PC-3 (cell line): ENCODE results near the gene CSMD2. TPM values are rescaled to one million over a fixed set of nuclear protein-coding genes. Genes with fewer than 3 reads are reported as not detected.

Experiments used
- ATAC-seq: fragments of 200-7000 bp; cut with Tn5 transposase; 2 replicates; pipeline ENCODE4 v1.9.1; 2020; ENCODE audit warnings: mild to moderate bottlenecking, moderate library complexity
- BruUV-seq: library from RNA; stranded (reverse); fragments of 400-500 nt; replicated peaks from 2 replicates; lab custom pipeline; 2021; lab: Mats Ljungman, UMichigan
- CTCF ChIA-PET: fragments of 300-600 bp; sonication (Branson Sonifier 250); formaldehyde crosslinking; loops from one replicate; lab custom pipeline; 2022; ENCODE audit warnings: antibody characterized with exemption; lab: Charles Lee
- POLR2A ChIA-PET: fragments of 300-600 bp; sonication (Branson Sonifier 250); formaldehyde crosslinking; loops from one replicate; lab custom pipeline; 2022; ENCODE audit warnings: antibody characterized with exemption; ENCODE audit not compliant: unreplicated experiment; lab: Charles Lee
- DNase-seq: peaks from one replicate; pipeline ENCODE4 v3.0.0-alpha.2; 2015
- H2AFZ ChIP-seq: fragments of 300-600 bp; sonication (generic); 2 replicates; pipeline ENCODE4 v1.6.0; 2016; ENCODE audit warnings: antibody characterized with exemption, low read length
- H3F3A ChIP-seq: fragments of 300-600 bp; sonication (generic); one replicate; pipeline ENCODE4 v1.6.0; 2017; ENCODE audit warnings: antibody characterized with exemption, low read length, control low read depth, mild to moderate bottlenecking; ENCODE audit not compliant: unreplicated experiment
- H3K27ac ChIP-seq: fragments of 300-600 bp; sonication (generic); 2 replicates; pipeline ENCODE4 v1.5.1; 2016; ENCODE audit warnings: mild to moderate bottlenecking, low read length
- H3K27me3 ChIP-seq: fragments of 300-600 bp; sonication (generic); 2 replicates; pipeline ENCODE4 v1.6.1; 2016; ENCODE audit warnings: low read length, mixed read lengths
- H3K36me3 ChIP-seq: fragments of 300-600 bp; sonication (generic); 2 replicates; pipeline ENCODE4 v1.6.1; 2016; ENCODE audit warnings: low read depth, mixed run types, low read length, mixed read lengths
- H3K4me1 ChIP-seq: fragments of 300-600 bp; sonication (generic); 2 replicates; pipeline ENCODE4 v1.5.1; 2016; ENCODE audit warnings: low read length; ENCODE audit not compliant: insufficient read depth
- H3K4me2 ChIP-seq: fragments of 300-600 bp; sonication (generic); 2 replicates; pipeline ENCODE4 v1.6.0; 2016; ENCODE audit warnings: low read length
- H3K4me3 ChIP-seq: fragments of 300-600 bp; sonication (generic); 2 replicates; pipeline ENCODE4 v1.5.1; 2016; ENCODE audit warnings: mild to moderate bottlenecking, low read length, mixed read lengths
- H3K79me2 ChIP-seq: fragments of 300-600 bp; sonication (generic); 2 replicates; pipeline ENCODE4 v1.6.1; 2017; ENCODE audit warnings: low read length, mixed read lengths
- H3K9ac ChIP-seq: fragments of 300-600 bp; sonication (generic); 2 replicates; pipeline ENCODE4 v1.6.0; 2016; ENCODE audit warnings: mild to moderate bottlenecking, low read length
- H3K9me2 ChIP-seq: fragments of 300-600 bp; sonication (generic); replicated peaks from 2 replicates; pipeline ENCODE4 v1.6.1; 2016; ENCODE audit warnings: mixed run types, low read length, mixed read lengths
- H3K9me3 ChIP-seq: fragments of 300-600 bp; sonication (generic); 2 replicates; pipeline ENCODE4 v1.6.1; 2016; ENCODE audit warnings: low read length, mixed read lengths
- H4K20me1 ChIP-seq: fragments of 300-600 bp; sonication (generic); 2 replicates; pipeline ENCODE4 v1.6.1; 2016; ENCODE audit warnings: low read length, mixed read lengths
- CTCF ChIP-seq: fragments of 300-600 bp; sonication (generic); conservative IDR thresholded peaks from 2 replicates; pipeline ENCODE4 v1.5.1; 2017; ENCODE audit warnings: antibody characterized with exemption, low read depth, mild to moderate bottlenecking, low read length
- EZH2 ChIP-seq: fragments of 300-600 bp; sonication (generic); IDR thresholded peaks from one replicate; pipeline ENCODE4 v1.6.1; 2017; ENCODE audit warnings: antibody characterized with exemption, mild to moderate bottlenecking, low read length; ENCODE audit not compliant: unreplicated experiment
- EZH2phosphoT487 ChIP-seq: fragments of 300-600 bp; sonication (generic); IDR thresholded peaks from 2 replicates; pipeline ENCODE4 v1.6.1; 2018; ENCODE audit warnings: mild to moderate bottlenecking, antibody characterized with exemption, low read length, borderline replicate concordance
- intact Hi-C: fragments of 100-400 bp; cut with micrococcal nuclease; formaldehyde crosslinking; loops from 2 replicates; pipeline ENCODE4 v1.9.0; 2023
- total RNA-seq: library from RNA; depleted of rRNA; stranded (reverse); fragments of >200 nt; gene quantifications from 2 replicates; pipeline ENCODE4 v1.2.3, GENCODE V29; 2014

The CSMD2 gene
- total RNA-seq, 1 experiment from 2014 or later: not detected

DNA sequence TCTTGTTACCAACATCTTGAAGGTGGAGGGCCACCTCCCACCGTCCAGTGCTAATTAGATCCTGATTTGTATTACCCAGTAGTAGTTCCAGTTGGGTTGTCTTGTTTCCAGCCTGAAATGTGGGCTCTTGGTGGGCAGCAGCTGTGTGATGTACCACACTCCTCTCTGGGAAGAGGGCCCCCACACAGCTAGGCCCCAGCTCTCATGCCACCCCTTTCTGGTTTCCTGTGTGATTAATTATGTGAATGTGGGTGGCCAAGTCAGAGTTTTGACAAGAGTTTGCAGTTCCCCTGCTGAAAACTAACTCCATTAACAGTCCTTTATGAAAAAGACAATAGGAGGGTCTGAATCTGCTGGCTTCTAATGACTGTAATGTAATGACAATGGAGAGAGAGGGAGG lies 297.3 kb downstream of the CSMD2 start:
- peaks cover 6% of the 10 kb centered on the region; the same call in 1 of the 2 replicates for H3K27me3 ChIP-seq
- CTCF ChIA-PET: no interaction called here
- H3K9me2 ChIP-seq: no peaks in the 10 kb centered on the region
- no peak overlapping the region for H2AFZ ChIP-seq
- ATAC-seq (no peak), DNase-seq (no peak)
- TF ChIP-seq EZH2 (no peak), CTCF (no peak), EZH2phosphoT487 (no peak)
- H3K79me2 ChIP-seq: no peaks in the 10 kb centered on the region
- no peaks in the 10 kb centered on the region for H4K20me1 ChIP-seq
- H3K4me2 ChIP-seq: no peak overlapping the region
- H3K27ac ChIP-seq: no peak overlapping the region
- H3K9ac ChIP-seq: no peak overlapping the region
- H3F3A ChIP-seq: no peaks in the 10 kb centered on the region
- H3K9me3 ChIP-seq: no peaks in the 10 kb centered on the region
- no peak overlapping the region for H3K4me3 ChIP-seq
- H3K4me1 ChIP-seq: no peaks in the 10 kb centered on the region
- H3K36me3 ChIP-seq: no peaks in the 10 kb centered on the region
- POLR2A ChIA-PET: no interaction called here
- no TSS peak for BruUV-seq
- intact Hi-C loops: no loop called here

- H3K79me2 ChIP-seq: no peaks in the 10 kb centered on the region
- peaks cover 6% of the 10 kb centered on the region; the same call in 1 of the 2 replicates for H3K27me3 ChIP-seq
- H3K4me2 ChIP-seq: no peak overlapping the region
- TF ChIP-seq EZH2phosphoT487: no peak
- TF ChIP-seq EZH2: no peak
- no peak for TF ChIP-seq CTCF
- DNase-seq: no peak
- H3K9me3 ChIP-seq: no peaks in the 10 kb centered on the region
- no peaks in the 10 kb centered on the region for H3K4me1 ChIP-seq
- no peak for ATAC-seq
- no peak overlapping the region for H3K27ac ChIP-seq
- CTCF ChIA-PET: no interaction called here
- POLR2A ChIA-PET: no interaction called here
- no peaks in the 10 kb centered on the region for H3K9me2 ChIP-seq
- no peaks in the 10 kb centered on the region for H4K20me1 ChIP-seq
- H3K4me3 ChIP-seq: no peak overlapping the region
- BruUV-seq: no TSS peak
- no peak overlapping the region for H3K9ac ChIP-seq
- no peaks in the 10 kb centered on the region for H3K36me3 ChIP-seq
- intact Hi-C loops: no loop called here
- no peaks in the 10 kb centered on the region for H3F3A ChIP-seq
- H2AFZ ChIP-seq: no peak overlapping the region
Observed at GRCh38 chr1:33866281-33866680, 298.7 kb downstream of the CSMD2 start.

- H3K79me2 ChIP-seq: no peaks in the 10 kb centered on the region
- ATAC-seq (no peak), DNase-seq (no peak)
- no peaks in the 10 kb centered on the region for H3F3A ChIP-seq
- ChIA-PET CTCF (no interaction called here), POLR2A (no interaction called here)
- peaks cover 6% of the 10 kb centered on the region; the same call in 1 of the 2 replicates for H3K27me3 ChIP-seq
- H2AFZ ChIP-seq: no peak overlapping the region
- H4K20me1 ChIP-seq: no peaks in the 10 kb centered on the region
- H3K9me2 ChIP-seq: no peaks in the 10 kb centered on the region
- TF ChIP-seq CTCF (no peak), EZH2phosphoT487 (no peak), EZH2 (no peak)
- no peaks in the 10 kb centered on the region for H3K9me3 ChIP-seq
- no peak overlapping the region for H3K9ac ChIP-seq
- no peak overlapping the region for H3K4me3 ChIP-seq
- H3K4me2 ChIP-seq: no peak overlapping the region
- intact Hi-C loops: no loop called here
- no TSS peak for BruUV-seq
- no peaks in the 10 kb centered on the region for H3K4me1 ChIP-seq
- no peaks in the 10 kb centered on the region for H3K36me3 ChIP-seq
- H3K27ac ChIP-seq: no peak overlapping the region
Observed at GRCh38 chr1:33864460-33865389, 300.3 kb downstream of the CSMD2 start.
